Liver (tissue), 3 donors: ENCODE data around the gene STEAP3.
A peak's percentile ranks its signal among the peaks of the same experiment; 100 is the strongest.

Experiments used
- ATF3 ChIP-seq: IDR thresholded peaks from 2 replicates; pipeline ENCODE4 v1.6.1; 2016; ENCODE audit warnings: antibody characterized with exemption
- EGR1 ChIP-seq, 2 donors: IDR thresholded peaks; 2 replicates each; pipeline ENCODE4 v1.6.1; 2016 to 2018; ENCODE audit warnings: antibody characterized with exemption in 2 of 2, low read depth in 2 of 2
- GABPA ChIP-seq, 2 donors: IDR thresholded peaks in 1 of 2; conservative IDR thresholded peaks in 1 of 2; 2 replicates each; pipeline ENCODE4 v1.6.1; 2016; ENCODE audit warnings: antibody characterized with exemption in 2 of 2, mild to moderate bottlenecking in 1 of 2, moderate library complexity in 1 of 2
- MAX ChIP-seq: IDR thresholded peaks from 2 replicates; pipeline ENCODE4 v1.6.1; 2016; ENCODE audit warnings: antibody characterized with exemption
- RXRA ChIP-seq, 2 donors: IDR thresholded peaks; 2 replicates each; pipeline ENCODE4 v1.6.1; 2017 to 2018; ENCODE audit warnings: antibody characterized with exemption in 2 of 2, mild to moderate bottlenecking in 1 of 2
- SP1 ChIP-seq: IDR thresholded peaks from 2 replicates; pipeline ENCODE4 v1.6.1; 2018; ENCODE audit warnings: antibody characterized with exemption, mild to moderate bottlenecking
- TAF1 ChIP-seq: conservative IDR thresholded peaks from 2 replicates; pipeline ENCODE4 v1.6.1; 2016; ENCODE audit warnings: antibody characterized with exemption, mild to moderate bottlenecking
- YY1 ChIP-seq: IDR thresholded peaks from 2 replicates; pipeline ENCODE4 v1.6.1; 2016; ENCODE audit warnings: antibody characterized with exemption, mild to moderate bottlenecking
- ZBTB33 ChIP-seq: IDR thresholded peaks from 2 replicates; pipeline ENCODE4 v1.6.1; 2016; ENCODE audit warnings: antibody characterized with exemption
- TF ChIP-seq, protein P1 (sequence below): fragments of 150-350 bp; IDR thresholded peaks from 2 replicates; pipeline ENCODE4 v1.5.1; 2017; ENCODE audit warnings: improper control_type of control experiment, low read depth, low read length; ENCODE audit not compliant: missing input control
- TF ChIP-seq, protein P2 (sequence below): IDR thresholded peaks from 2 replicates; pipeline ENCODE4 v1.6.1; 2016; ENCODE audit warnings: antibody characterized with exemption, mild to moderate bottlenecking
- donor health status: healthy.
- donor health status: healthy.

DNA sequence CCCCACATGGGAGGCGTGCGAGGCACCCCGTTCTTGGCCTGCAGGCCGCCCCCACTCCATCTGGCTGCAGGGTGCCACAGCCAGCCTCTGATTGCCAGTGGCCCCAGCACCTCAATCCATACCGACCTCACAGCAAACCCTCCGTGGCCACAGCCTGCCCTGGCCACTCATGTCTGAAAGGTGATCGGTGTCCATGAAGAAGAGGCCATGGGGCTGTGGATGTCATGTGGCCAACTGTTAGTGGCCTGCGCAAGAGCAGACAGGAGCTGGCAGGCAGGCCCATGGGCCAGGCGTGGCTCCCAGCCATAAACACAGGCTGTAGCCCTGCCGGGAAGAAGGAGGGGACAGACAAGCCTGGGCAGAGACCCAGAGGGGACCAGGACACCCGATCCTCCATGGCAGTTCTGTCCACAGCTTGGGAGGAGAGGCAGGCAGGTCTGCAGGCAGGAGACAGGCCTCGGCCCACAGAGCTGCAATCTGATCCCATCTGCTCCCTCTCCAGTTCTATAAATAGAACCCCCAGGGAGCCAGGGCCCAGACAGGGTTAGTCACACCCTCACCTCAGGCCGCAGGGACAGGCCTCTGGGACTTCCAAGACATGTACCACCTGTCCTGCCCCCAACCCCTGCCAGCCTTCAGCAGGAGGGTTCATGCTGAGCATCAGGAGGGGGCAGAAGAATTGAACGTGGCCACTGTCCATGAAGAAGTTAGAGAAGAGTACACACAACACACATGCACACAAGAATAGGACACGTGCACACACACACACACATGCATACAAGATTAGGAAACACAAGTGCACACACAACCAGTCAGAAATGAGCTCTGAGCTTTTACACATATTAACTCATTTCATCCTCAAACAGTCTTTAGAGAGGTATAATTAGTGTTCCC lies 16.9 kb downstream of the STEAP3 start:
- no peak for TF ChIP-seq ATF3
- TF ChIP-seq, protein P1, sequence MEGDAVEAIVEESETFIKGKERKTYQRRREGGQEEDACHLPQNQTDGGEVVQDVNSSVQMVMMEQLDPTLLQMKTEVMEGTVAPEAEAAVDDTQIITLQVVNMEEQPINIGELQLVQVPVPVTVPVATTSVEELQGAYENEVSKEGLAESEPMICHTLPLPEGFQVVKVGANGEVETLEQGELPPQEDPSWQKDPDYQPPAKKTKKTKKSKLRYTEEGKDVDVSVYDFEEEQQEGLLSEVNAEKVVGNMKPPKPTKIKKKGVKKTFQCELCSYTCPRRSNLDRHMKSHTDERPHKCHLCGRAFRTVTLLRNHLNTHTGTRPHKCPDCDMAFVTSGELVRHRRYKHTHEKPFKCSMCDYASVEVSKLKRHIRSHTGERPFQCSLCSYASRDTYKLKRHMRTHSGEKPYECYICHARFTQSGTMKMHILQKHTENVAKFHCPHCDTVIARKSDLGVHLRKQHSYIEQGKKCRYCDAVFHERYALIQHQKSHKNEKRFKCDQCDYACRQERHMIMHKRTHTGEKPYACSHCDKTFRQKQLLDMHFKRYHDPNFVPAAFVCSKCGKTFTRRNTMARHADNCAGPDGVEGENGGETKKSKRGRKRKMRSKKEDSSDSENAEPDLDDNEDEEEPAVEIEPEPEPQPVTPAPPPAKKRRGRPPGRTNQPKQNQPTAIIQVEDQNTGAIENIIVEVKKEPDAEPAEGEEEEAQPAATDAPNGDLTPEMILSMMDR: no peak
- TF ChIP-seq EGR1 (IDR thresholded peaks at IDR 0.05; ENCODE audit: low read depth in 2 of 2): no peak
- TF ChIP-seq ZBTB33: no peak
- TF ChIP-seq, protein P2, sequence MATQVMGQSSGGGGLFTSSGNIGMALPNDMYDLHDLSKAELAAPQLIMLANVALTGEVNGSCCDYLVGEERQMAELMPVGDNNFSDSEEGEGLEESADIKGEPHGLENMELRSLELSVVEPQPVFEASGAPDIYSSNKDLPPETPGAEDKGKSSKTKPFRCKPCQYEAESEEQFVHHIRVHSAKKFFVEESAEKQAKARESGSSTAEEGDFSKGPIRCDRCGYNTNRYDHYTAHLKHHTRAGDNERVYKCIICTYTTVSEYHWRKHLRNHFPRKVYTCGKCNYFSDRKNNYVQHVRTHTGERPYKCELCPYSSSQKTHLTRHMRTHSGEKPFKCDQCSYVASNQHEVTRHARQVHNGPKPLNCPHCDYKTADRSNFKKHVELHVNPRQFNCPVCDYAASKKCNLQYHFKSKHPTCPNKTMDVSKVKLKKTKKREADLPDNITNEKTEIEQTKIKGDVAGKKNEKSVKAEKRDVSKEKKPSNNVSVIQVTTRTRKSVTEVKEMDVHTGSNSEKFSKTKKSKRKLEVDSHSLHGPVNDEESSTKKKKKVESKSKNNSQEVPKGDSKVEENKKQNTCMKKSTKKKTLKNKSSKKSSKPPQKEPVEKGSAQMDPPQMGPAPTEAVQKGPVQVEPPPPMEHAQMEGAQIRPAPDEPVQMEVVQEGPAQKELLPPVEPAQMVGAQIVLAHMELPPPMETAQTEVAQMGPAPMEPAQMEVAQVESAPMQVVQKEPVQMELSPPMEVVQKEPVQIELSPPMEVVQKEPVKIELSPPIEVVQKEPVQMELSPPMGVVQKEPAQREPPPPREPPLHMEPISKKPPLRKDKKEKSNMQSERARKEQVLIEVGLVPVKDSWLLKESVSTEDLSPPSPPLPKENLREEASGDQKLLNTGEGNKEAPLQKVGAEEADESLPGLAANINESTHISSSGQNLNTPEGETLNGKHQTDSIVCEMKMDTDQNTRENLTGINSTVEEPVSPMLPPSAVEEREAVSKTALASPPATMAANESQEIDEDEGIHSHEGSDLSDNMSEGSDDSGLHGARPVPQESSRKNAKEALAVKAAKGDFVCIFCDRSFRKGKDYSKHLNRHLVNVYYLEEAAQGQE: no peak
- TF ChIP-seq TAF1: no peak
- no peak for TF ChIP-seq MAX
- peak; percentile 72 for TF ChIP-seq YY1
- peak; percentile 48 for TF ChIP-seq SP1
- no peak for TF ChIP-seq GABPA (IDR thresholded peaks at IDR 0.05 in 1 of 2, conservative IDR thresholded peaks at IDR 0.05 in 1 of 2)
- peak; percentile 47 to 63 for TF ChIP-seq RXRA (IDR thresholded peaks at IDR 0.05)
